ENCODE results near the gene NDUFB6. TPM values are rescaled to one million over a fixed set of nuclear protein-coding genes. Genes with fewer than 3 reads are reported as not detected.

Gene NDUFB6
- polyA plus RNA-seq, result 566 and 643 TPM in 2 replicates

DNA sequence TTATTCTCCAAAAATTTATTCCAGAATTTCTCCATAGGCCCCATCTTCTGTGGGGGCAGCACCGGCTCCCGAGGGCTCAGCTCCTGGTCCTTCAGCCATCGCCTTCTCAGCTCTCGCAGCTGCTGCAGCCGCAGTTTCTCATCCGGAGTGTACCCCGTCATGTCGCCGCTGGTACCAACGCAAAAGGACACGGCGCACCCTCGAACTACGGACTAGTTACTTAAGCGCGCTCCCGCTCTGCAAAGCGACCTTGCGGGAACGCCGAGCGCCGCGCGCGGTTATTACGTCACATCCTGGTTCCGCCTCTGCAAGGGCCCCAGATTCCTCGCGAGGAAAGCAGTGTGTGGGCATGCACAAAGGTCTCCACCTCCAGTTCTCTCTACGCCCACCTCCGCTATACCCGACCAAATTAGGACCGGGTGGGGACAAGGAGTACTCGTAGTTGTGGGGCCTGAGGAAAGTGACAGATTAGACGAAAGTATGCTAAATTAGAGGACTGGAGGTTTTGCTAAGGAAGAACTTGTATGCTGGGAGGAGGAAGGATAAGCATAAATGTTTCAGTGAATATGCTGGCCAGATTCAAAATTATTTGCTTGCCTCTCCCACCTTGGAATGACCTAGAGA is at the start of gene NDUFB6:
Gene NDUFB6, minus strand, starts transcription at position 260 of the 624 bp plus-strand sequence. Its CDS starts 99 bp downstream, at position 161.

DNA sequence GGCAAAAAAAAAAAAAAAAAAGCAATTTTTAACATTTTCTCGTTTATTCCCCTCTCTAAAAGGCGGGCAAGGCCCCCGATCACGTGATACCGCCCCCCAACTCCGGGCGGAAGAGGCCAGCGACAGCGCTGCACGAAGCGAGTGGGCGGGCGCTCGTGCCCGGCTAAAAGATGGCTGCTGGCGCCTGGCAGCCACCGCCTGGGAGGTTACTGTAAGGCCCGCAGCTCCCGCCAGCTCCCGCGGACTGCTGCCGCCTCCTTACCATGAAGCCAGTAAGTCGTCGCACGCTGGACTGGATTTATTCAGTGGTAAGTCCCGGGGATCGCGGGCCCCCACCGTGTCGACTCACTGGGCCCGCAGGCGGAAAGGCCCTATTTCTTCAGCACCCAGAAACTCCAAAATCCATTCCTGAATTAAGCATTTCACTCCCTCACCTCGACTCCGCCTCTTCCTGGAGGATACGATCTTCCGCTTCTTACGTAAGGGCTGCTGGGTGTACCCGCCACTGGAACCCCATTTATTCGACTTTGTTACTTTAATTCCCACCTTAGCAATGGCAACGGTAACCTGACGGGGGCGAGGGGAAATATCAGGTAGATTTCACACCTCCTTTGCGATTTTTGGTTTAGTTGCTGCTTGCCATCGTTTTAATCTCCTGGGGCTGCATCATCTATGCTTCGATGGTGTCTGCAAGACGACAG is 20.6 kb downstream of the NDUFB6 start, which contains the start of the genes SMIM27 and TOPORS:
Gene SMIM27, plus strand, starts transcription at position 156 of the 701 bp plus-strand sequence. Its CDS starts 108 bp downstream, at position 264.
Gene TOPORS, minus strand, starts transcription at position 415 of the 701 bp plus-strand sequence. Its CDS starts 150 bp downstream, at position 265.

DNA sequence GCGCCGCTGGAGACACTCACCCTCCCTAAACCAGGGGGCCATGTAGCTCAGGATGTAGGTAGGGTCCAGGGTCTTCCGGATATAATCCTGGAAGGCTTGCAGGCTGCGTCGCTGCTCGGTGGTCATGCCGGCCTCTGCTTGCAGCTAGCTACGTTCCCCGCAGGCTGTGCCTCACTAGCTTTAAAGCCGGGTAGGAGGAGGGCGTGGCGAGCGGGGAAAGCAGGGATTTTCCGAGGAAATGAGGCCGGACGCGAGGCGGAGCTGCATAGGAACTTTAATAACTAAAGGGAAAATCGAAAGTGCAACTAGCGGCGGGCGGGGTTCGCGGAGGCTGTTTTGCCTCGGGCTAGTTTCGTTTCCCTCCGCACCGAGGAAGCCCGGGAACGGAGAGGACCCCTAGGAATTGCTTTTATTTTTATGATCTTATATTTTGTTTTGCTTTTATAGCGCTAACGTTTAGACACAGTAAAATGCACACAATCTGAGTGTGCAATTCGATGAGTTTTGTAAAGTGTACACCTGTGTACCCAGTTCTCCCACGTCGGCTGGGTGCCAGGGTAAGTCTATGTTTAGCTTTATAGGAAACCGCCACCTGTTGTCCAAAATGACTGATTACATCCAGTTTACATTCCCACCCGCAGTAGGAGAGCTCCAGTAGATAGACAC is 46.8 kb downstream of the NDUFB6 start, which contains the start of gene RIGI:
Gene RIGI, minus strand, starts transcription at position 156 of the 666 bp plus-strand sequence. Its CDS starts 30 bp downstream, at position 126.

Other genes with a start within 250 kb of the NDUFB6 start
- gene ACO1, start 188.5 kb downstream of the NDUFB6 start, polyA plus RNA-seq, result 3.7 and 4.7 TPM in 2 replicates
- gene RIGI, start 47.0 kb downstream of the NDUFB6 start, polyA plus RNA-seq, result 2.7 and 4.1 TPM in 2 replicates
- 42.3 and 74.6 TPM in 2 replicates for gene SMIM27, start 20.8 kb downstream of the NDUFB6 start, polyA plus RNA-seq
- gene TOPORS, start 20.6 kb downstream of the NDUFB6 start, polyA plus RNA-seq, result 14.9 and 15.0 TPM in 2 replicates
- not detected in 2 replicates for gene TAF1L, start 62.5 kb upstream of the NDUFB6 start, polyA plus RNA-seq
- gene TMEM215, start 210.4 kb upstream of the NDUFB6 start, polyA plus RNA-seq, result 0.69 TPM in 1 of 2 replicates, not detected in the other

All from Purkinje cell (primary cell).